Glomerular endothelial cell (primary cell): ENCODE data around the gene TRPM2. TPM values are rescaled to one million over a fixed set of nuclear protein-coding genes. Genes with fewer than 3 reads are reported as not detected.
A peak's percentile ranks its signal among the peaks of the same experiment; 100 is the strongest.
"Not testable (repeated sequence)": the region's sequence is repeated elsewhere in the genome, so short reads cannot be mapped to it uniquely, and the experiment has no call there.

Experiments
- DNase-seq: peaks from one replicate; pipeline ENCODE4 v3.0.0-alpha.2; 2011; ENCODE audit warnings: low read depth, low spot score; ENCODE audit errors: extremely low read depth
- total RNA-seq: library from RNA; depleted of rRNA; stranded (reverse); fragments of >200 nt; gene quantifications from 2 replicates; pipeline ENCODE4 v1.2.3, GENCODE V29; 2015

The TRPM2 gene
- total RNA-seq, 1 donor from 2014 or later, result 3.4 TPM

DNA sequence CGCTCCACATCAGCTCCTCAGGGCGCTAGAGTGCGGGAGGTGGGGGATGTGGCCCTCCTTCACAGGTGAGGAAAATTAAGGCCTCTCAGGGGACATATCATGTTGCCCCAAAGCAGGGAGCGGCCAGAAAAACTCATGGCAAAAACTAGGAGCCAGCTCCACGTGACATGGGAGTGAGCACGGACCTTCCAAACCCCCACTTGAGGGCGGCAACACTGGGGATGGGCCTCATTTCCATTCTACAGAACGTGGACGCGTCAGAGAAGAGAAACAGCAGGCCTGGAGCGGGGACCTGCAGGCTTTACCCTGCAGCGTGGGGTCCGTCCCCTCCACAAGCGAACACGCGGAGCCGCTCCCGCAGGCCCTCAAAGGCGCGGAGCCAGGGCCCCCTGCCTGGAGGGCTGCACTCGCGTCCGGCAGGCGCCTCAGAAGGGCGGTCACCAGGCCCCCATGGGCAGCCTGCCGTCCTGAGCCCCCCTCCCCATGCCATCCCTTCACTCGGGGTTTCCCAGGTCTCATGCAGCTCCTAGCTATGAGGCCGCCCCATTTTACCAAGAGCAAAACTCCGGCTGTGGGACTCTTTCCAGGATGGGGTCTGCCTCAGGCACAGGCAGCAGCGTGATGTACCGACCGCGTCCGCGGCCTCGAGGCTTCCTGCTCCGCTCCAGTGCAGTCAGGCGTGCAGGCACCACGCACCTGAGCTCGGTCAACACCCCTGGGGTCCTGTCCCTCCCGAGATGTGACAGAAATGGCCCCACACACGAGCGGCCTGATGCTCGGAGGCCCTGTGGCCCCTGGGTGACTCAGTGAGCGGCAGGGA lies 19.7 kb upstream of the TRPM2 start:
- DNase-seq, result no peak

DNA sequence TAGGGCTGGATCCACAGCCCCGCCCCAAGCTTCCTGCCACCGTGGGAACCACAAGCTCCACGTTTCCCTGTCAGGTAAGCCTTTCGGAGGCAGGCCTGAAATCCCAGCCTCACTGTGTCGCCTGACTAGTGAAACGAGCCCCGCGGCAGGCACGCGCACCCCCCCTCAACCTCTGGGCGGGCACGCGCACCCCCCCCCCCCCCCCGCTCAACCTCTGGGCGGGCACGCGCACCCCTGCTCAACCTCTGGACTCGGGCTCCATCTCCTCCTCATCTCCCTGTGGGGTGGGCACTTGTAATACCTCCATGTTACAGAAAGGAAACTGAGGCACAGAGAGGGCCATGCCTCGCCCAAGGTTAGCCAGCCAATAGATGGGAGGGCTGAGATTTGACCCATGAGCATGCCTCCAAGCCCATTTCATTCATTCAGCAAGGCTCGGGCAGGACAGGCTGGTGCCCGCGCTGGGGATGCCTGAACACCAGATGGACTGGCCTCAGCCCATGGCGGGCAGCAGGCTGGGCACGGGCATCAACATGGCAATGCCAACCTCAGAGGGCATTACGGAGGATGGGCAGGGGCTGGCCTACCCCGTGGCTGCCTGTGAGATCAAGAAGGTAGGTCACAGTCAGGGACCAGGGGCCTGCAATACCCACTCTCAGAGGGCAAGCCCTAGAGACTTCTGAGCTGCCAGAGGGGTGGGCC lies 18.9 kb upstream of the TRPM2 start:
- DNase-seq, result no peak

DNA sequence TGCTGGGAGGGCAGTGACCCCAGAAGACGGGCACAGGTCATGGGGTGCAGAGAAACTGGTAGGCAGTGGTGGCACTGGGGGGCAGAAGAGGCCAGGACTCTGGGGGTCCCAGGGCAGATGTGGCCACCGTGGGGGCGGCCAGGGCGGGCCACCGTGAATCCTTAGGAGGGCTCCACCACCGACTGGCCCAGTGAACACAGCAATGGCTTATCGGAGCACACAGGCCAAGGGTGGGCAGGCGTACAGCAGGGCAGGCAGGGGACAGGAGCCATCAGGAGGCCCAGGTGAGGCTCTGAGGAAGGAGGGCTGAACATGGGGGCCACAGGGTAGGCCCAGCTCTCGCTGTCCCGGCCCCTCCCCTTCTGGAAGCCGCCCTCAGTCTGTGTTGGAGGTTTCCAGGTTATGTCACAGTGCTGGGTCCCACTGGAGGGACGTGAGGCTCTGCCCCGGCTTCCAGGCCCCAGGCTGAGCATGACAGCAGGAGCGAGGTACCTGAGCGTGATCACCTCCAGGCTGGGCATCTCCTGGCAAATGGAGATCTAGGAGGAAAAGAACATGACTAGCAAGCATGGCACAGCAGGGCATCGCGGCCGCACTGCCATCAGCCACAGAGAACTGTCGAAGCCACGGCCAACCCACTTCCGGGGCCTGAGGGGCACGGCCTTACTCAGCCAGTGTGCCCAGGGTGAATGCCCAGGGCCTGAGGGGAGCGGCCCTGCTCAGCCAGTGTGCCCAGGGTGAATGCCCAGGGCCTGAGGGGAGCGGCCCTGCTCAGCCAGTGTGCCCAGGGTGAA lies 18.0 kb upstream of the TRPM2 start:
- no peak for DNase-seq

DNA sequence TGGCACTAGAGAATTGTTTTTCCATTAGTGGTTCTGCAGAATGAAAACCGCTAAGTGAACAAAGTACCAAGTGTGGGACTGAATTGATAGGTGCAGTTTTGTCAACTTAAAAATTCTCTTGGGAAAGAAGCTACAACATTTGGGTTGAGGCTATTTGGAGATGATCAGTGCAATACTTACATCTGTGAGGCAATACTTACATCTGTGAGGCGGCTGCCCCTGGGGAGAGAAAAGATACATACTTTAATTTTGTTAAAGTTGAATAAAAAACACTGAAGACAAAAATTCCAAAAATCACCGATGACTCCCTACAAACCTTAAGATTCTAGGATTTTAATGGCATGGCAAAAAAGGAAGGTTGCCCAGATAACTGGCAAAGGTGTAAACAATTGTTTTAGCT lies 16.0 kb upstream of the TRPM2 start:
- no peak for DNase-seq

DNA sequence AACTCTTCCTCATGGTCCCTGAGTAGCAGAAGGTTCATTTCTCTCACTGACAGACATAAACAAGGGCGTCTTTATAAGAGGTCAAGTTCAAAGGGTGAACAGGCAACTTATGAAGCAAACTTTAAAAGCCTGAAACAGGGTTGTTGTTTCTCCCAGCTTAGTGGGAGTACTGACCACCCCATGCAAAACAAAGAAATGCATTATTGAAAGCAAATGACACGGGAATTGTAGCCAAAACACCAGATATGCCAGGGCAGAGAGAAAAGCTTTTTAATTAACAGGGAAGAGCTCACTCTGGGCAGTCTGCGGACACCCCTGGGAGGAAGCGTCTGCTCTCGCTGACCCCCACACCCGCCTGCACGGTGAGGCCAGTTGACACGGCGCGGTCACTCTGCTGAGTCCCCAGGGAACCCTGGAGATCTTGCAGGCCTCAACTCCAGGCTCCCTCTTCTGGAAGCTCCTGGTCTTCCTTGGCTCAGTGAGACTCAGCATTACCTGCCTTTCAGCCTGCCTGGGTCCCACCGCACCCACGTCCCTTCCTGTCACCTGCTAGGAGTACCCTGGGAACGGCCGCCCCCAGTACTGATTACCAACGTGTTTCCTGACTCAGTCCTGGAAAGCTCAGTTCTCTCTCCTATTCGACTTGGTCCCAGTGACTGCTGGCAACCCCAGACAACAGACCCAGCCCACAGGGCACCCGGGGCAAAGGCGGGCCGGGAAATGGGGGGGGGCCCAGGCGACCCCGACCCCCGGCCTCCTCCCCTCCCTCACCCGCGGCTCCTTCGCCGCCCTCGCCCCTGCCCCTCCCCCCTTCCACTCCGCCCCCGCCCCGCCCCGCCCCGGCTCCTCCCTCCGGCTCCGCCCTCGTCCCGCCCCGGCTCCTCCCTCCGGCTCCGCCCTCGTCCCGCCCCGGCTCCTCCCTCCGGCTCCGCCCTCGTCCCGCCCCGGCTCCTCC lies 15.2 kb upstream of the TRPM2 start:
- no peak for DNase-seq

DNA sequence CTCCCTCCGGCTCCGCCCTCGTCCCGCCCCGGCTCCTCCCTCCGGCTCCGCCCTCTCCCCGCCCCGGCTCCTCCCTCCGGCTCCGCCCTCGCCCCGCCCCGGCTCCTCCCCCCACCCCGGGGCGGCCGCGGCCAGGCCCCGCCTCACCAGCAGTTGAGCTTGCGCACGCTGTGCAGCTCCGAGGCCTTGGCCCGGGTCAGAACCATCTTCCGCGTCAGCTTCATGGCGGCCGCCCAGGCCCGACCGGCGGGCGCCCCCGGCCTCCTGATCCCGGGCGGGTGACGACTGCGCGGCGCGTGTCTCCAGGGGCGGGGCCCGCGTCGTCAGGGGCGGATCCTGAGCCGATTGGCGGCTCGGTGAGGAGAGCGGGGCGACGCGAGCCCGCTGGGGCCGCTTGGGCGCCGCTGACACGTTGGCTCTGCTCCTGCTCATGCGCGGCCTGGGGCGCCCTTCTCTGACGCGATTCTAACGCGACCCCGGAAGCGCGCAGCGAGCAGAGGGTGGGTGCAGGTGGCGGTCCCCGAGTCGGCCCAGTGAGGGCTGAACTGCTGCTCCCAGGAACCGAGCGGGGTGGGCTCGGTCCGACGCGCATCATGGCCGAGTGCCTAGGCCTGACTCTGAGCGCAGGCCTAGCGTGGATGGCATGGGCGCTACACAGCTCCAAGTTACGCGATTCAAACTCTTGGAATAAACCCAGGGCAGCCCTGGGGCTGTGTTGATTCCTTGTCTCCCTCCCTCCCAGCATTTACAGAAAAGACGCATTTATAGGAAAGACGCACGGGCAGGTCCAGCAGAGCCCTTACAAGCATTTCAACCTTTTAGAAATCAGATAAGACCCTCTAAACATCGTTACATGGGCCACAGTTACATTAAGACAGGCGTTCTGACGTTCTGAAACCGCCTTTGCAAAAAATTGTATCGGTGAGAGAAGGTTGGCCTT lies 14.2 kb upstream of the TRPM2 start, which contains the start of gene CFAP410:
CFAP410 (minus strand) TSS at position 420 of the 940 bp plus-strand sequence; CDS start at position 224, 196 bp downstream.
- peak; percentile 36 for DNase-seq

DNA sequence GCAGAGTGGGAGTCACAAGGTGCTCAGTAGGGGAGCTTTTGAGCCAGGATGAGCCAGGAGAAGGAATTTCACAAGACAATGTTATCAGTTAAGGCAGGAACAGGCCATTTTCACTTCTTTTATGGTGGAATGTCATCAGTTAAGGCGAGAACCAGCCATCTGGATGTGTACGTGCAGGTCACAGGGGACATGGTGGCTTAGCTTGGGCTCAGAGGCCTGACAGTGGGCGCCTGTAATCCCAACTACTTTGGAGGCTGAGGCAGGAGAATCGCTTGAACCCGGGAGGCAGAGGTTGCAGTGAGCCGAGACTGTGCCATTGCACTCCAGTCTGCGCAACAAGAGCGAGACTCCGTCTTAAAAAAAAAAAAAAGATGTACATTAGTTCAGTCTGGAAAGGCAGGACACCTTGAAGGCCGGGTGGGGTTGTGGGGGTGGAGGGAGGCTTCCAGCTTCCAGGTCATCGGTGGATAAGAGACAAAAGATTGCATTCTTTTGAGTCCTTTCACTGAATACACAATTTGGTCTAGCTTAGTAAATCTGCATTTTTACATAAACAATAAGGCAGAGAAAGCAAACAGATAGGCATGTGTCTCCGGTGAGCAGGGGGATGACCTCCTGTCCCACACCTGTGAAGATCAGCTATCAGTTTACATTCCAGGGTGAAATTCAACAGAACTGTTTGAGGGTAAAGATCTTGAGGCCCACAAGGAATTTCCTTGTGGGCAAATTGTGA lies 11.5 kb upstream of the TRPM2 start:
- DNase-seq, result not testable (repeated sequence)

DNA sequence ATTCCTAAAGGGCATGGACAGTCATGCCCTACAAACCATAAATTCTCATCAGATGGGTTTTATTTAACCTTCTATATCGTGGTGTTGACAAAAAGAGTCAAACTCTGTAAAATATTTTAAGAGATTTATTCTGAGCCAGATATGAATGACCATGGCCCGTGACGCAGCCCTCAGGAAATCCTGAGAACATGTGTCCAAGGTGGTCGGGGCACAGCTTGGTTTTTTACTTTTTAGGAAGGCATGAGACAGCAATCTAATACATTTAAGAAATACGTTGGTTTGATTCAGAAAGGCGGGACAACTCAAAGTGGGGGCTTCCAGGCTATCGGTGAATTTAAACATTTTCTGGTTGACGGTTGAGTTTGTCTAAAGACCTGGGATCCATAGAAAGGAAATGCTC lies 10.4 kb upstream of the TRPM2 start:
- not testable (repeated sequence) for DNase-seq

DNA sequence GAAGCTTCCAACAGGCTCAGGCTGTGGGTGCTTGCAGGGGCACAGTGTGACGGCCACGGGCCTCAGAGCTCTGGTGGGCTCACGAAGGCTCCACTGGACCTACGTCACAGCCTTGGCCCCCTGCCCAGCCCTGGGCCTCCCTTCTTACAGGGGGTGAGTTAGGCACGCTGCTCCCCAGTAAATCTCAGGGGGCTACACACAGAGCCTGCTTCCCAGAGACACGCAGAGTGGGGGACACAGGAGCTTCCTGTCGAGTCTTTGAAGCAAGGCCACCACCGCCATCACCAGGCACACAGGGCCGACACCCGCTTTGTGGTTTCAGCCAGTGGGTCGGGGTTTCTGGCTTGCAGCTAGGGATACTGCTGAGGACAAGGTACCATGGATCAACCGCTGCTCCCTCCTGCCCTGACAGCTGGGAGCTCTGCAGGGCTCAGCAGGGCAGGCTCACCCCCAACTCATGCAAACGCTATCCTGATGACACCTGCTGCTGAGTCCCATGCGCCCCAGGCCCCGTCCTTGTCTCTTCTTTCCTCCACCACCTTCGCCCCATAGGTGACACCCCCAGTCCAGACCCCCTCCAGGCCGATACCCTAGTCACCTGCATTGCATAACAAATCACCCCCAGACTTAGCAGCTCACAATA lies 8.8 kb upstream of the TRPM2 start:
- DNase-seq, result no peak

DNA sequence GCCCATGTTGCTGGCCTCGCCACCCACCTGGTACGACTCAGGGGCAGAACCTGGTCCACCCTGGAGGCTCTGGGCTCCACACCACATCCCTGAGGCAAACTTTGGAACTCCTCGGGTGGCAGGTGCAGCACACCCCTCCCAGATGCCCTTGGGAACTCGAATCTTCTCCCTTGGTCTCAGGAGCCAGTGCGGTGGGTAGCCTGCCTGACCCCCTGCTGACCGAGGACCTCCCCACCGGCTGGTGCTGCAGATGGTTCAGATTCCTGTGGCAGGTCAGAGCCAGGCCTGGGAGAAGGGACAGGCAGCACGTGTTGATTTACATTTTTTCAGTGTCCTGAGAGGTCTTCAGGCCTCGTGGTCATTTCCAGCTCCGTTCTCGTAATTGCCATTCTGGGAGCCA lies 7.9 kb upstream of the TRPM2 start:
- no peak for DNase-seq

DNA sequence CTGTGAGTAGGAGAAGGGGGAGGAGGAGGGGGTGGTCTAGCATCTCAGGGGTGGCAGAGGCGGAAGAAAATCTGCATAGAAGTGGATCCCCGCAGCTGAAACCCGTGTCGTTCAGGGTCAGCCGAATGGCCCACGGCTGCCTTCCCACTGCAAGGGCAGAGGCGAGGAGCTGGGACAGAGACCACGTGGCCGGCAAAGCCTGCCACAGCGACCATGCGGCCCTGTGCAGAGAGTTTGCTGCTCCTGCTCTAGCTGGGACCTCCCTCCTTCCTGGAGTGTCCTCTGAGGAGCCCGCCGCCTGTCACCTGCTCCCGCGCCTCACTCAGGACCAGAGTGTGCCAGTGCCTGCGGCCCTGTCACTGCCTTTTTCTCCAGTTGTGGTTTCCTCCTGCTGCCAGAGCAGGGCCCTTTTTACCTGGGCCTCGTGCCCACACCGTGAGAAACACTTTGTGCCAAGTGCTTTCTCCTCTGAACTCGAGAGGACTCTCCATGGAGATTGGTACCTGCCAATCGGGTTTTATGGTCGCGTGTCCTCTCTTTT lies 5.4 kb upstream of the TRPM2 start:
- no peak for DNase-seq

DNA sequence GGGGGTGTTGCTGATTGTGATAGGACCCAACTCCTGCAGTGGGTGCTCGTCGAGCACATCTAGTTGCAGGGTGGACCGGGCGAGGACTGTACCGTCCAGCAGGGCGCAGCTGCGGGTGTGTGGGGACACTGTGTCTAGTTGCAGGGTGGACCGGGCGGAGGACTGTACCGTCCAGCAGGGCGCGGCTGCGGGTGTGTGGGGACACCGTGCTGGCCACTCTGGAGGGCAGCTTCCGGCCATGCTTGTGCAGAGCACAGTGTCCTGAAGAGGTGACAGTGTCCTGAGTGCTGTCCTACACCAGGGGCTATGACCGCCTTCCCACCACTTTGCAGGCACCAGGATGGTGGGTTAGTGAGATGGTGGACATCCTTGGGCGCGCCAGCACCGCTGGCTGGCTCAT lies 4.6 kb upstream of the TRPM2 start:
- no peak for DNase-seq

DNA sequence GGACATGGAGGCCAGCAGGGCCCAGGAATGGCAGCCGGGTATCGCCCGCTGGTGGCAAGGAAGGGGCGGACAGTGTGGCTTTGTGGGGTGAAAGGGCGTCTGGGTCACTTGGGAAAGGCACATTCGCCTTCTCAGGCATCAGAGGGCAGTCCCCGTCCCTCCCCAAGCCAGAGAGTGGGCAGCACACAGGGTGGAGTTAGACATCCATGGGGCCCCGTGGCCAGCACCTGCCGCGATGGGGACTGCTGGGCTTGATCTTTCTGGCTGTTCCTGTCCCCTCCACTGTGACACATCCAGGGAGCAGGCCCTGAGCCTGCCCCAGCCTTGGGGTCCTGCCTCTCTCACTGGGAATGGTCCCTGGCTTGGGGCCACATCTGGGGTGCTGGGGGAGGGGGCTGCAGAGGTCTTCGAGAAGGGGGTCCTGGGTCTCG lies 4.0 kb upstream of the TRPM2 start:
- DNase-seq, result no peak

DNA sequence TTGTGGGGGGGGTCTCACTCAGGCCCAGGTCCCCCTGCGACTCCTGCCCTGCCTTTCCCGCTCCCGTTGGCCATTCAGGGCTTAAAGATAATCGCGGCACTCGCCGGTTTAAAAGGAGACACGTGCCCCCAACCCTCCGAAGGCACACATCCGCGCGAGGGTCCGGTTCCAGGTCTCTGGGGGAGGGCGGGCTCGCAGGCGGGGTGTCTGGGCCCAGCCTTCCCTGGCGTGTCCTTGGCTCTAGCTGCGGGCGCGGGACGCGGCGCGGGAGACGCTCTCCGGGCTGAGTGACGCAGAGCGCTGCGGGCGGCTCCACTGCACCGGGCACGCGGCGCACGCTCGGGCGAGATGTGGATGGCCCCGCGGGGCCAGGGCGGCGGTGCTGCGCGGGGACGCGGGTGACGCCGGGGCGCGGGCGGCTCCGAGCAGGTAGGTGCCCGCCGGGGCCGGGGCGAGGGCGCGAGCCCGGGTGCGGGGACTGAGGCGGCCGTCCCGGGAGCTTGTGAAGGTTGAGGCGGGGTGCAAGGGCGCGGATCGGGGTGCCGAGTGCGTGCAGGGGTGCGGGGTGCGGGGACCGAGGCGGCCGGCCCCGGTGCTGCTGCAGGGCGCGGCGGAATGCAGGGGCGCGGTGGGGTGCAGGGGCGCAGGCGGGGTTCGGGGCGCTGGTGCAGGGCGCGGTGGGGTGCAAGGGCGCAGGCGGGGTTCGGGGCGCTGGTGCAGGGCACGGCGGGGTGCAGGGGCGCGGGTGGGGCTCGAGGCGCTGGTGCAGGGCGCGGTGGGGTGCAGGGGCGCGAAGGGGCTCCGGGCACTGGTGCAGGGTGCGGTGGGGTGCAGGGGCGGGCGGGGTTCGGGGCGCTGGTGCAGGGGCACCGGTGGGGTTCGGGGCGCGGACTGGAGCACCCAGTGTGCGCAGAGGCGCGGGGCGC lies 3.3 kb upstream of the TRPM2 start:
- no peak for DNase-seq

DNA sequence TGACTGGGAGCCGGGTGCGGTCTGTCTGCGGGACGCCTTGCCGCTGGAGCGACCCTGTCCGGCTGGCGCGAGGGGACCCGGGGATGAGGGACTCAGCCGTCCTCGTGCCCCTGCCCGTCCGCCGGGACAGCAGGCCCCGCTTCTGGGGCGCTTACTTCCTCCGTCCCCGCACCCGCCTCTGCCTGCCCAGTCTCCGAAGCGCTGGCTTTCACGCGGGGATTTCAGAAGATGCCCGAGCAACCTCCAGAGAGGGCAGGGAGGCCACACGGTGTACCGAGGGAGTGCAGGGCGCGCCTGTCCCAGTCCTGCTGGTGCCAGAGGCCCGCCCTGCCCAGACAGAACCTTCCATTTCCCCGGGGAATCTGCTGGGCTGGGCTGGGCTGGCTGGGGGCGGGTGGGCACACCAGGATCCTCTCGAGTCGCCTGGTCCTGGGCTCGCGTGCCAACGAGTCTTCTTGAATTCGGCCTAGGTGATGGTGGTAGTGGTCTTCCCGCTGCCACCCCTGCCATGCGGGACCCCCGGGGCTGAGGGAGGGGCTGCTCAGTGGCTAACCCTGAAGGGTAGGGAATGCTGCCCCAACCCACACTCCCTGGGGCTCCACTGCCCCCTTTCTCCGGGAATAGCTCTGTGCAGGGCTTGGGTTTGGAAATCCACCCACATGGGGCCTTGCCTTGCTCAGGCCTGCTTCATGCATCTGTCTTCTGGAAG lies 2.5 kb upstream of the TRPM2 start:
- no peak for DNase-seq
